ENCODE data around the gene PARD3B.

Gene PARD3B

DNA sequence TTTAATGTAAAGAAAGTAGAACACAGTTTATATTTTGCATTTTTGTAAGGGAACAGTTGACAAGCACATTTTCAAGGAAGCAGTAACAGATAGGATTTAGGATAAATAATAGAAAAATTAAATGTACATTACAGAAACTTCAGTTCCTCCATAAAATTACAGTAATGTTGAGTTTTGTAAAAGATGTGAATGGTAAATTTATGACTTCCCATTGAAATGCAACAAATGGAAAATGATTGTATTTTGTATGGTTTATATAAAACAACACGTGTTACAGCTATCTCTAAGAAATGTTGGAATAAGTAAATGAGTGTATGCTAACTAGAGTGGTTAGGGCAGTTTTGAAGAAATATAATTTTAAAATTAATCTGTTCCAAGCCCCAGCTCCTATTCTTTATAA lies 227.3 kb downstream of the PARD3B start:
- no peak for DNase-seq

DNA sequence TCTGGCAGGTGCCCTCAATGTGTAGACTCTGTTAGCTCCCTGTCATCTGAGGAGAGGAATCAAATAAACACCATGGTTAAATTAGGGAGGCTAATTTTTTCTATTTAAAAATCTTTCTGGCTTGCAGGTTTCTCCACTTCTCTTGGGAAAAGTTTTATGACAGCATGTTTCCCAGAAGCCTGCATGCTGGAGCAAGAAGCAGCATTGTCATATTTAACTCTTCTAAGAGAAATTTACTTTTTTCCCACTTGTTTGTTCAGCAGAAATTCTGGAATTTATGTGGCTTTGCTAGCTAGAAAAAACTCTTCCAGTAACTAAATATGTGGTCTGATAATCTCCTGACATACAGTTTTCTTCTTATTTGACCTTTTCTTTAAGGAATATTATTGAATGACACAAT lies 230.5 kb downstream of the PARD3B start:
- DNase-seq = no peak

DNA sequence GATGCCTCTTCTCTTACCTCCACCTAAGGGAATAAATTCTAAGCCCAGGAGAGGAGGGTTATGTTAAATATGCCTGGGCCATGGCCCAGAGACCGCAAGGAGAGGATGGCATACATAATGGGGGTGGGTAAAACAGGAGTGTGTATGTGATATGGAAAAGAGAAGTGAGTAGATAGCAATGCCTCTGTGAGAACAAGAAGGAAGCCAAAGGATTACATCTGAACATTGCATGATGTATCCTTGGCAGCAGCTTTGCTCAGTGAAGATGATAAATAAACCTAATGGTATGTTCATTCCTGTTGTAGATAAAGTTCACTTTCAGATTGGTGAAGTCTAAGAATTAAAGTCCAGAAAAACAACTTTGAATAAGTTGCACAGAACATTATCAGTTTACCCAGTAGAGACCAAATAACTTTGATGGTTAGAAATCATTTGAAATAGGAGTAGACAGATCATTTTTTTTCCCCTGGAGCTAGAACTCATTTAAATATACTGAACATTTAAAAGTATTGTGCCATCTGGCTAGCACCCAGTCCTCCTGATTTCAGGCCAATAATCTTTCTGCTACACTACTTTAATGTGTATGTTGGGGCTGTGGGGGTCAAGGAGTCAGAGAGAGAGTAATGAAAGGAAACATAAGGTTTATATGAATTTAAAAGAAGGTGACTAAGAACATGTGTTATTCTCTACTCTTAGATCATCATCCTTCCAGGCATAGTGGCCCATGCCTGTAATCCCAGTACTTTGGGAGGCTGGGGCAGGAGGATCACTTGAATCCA lies 231.7 kb downstream of the PARD3B start:
- no peak for DNase-seq

DNA sequence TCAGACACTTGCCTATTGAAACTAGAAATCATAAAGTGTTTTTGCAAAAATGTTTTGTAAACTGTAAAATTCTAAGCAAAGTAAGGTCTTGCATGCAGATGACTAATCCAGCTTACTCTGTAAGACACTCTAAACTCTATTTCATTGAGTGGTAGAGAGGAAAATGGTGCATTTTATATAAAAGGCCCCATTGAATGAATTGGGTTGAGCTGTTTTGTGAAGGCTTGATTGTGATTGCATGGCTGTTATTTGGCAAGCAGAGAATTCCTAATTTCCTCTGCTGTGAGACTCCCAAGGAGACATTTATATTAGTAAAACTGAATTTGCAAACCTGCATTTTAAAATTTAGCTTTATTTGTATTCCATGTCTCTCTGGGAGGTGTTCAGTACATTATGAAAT lies 234.5 kb downstream of the PARD3B start:
- DNase-seq = no peak

DNA sequence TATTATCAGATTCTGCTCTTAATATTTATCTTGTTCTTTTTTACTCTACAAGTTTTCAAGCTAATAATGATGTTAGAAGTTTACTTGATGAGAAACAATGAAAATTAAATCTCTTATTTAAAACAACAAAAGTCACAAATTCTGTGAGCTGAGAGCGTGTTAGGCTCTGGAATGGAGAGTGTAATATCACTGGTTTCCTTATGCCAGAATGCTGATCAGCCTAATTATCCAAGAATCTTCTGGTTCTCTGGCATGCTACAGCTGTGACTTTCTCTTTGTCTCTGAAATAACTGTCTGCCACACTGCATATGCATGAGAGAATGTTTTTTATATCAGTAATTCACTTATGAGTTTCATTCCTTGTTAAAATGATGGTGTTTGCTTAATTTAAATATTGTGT lies 236.7 kb downstream of the PARD3B start:
- DNase-seq = no peak

DNA sequence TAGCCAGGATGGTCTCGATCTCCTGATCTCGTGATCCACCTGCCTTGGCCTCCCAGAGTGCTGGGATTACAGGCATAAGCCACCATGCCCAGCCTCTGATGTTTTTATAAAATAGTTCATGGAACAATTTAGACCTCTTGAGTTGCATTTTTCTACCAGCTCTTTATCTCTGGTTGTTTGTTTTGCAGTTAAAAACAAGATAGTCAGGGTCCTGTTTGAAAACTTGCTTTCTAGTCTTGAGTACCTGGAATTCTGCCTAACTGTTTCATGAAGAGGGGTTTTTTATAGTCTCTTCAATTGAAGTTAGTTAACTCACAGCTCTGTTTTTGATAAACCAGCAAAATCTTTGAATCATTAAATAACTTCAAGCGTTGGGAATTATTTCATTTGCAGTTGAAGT lies 244.8 kb downstream of the PARD3B start:
- no peak for DNase-seq

DNA sequence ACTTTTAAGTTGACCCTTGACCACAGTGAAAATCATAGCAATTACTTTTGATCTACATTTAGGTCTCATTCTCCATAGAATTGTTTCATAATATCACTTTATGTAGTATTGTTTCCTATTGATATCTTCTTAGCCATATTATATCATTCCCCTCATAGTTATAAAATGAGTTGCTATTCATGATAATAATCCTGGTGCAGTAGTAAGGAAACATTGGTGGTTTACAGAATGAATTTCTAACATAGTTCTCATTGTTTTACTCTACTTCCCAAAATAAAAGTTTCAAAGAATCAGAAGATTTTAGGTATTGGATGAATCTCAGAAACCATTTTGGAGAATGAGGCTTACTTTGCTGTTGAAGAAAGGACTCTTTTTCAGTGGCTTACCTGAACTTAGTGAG lies 246.0 kb downstream of the PARD3B start:
- no peak for DNase-seq

DNA sequence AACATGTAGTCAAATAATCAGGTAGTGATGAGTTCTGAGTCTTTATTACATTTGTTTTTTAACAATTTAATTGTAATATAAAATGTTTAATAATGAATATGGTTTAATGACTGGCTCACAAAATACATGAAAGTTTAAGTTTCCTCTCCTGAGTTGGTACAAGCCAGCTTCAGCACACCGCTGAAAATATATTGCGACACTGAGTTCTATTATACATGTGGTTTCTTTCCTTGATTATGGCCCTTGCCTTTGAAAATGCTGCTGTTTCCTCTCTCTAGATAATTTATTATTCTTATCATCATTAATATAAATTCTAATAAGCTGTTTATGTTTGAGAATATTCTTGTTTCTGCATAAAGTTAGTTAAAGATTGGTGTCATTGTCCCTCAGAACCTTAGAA lies 249.3 kb downstream of the PARD3B start:
- DNase-seq = no peak

DNA sequence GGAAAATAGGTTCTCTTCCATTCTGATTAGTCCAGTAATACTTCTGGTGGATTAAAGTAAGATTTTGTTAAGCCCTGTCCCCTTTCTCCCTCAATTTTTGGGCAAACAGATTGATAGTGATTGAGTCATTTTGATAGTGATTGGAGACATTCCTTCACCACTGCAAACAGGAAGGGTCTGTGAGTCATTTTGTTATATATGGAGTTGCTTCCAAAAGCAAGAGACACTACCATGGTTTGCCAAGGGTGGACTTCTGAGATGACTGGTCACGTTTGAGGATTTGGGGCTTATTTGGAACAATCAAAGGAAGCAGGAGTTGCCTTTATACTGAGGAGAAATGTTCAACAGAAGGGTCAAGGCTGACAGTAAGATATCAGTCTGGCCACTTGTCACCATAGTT lies 249.9 kb downstream of the PARD3B start:
- no peak for DNase-seq

DNA sequence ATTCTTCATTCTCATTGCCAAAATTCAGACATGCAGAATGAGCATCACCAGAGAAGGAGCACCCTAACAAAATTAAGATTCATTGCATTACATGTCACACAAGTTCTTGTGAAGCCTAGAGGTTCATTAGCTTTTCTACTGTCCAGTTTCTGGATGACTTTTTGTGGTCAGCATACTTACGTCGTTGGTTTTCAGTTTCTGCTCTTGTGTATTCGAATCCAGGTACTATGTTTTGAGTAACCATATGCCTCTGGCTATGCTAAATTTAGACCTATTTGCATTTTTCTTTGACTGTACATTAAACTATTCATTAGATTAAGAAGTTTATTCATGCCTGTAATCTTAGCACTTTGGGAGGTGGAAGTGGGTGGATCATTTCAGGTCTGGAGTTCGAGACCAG lies 251.3 kb downstream of the PARD3B start:
- no peak for DNase-seq

DNA sequence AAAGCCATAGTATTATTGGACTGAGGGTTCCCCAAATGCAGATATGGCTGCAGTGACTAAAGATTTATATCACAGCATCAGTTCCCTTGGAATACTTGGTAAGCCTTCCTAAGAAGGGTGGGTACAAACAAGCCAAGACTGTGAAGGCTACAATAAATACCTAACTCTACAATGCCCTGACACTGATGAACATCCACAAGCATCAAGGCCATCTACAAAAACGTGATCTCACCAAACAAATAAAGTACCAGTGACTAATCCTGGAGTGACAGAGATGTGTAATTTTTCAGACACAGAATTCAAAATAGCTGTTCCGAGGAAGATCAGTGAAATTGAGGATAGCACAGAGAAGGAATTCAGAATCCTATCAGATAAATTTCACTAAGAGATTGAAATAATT lies 254.5 kb downstream of the PARD3B start:
- no peak for DNase-seq

DNA sequence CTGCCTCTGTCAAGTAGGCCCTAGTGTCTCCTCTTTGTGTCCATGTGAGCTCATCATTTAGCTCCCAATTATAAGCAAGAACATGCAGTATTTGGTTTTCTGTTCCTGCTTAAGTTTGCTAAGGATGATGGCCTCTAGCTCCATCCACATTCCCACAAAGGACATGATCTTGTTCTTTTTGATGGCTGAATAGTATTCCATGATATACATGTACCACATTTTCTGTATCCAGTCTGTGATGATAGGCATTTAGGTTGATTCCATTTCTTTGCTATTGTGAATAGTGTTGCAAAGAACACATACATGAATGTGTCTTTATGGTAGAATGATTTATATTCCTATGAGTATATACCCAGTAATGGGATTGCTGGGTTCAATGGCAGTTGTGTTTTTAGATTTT lies 263.2 kb downstream of the PARD3B start:
- DNase-seq = no peak

DNA sequence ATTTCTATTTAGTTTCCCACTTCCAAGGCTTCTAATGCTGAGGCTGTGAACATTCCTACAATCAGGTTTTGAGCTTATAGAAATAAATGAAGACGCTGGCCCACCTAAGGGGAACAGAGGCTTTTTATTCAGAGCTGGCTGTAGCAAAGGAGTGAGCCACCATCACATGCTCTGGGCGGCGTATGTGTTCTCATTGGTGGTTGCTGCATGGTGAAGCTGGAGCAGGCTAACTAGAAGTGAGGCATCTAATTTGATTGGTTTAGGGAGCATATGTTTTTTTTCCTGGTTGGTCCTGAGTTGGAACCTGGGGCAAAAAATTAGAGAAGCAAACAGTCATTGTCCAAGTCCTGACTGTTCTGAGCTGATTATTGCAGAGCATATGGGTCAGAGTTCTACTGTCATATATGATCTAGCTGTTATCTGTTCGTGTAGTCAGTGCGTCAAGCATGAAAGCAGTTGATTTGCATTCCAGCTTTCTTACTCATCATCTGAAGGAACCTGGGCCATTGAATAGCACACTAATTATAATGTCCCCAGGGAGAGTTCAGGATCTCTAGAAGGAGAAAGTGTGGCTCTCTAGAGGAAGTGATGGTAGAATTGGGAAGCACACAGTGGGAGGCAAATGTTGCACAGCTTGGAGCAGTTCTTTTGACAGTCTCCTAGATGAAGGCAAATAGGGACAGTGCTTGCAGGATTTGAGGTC lies 279.6 kb downstream of the PARD3B start:
- no peak for DNase-seq

DNA sequence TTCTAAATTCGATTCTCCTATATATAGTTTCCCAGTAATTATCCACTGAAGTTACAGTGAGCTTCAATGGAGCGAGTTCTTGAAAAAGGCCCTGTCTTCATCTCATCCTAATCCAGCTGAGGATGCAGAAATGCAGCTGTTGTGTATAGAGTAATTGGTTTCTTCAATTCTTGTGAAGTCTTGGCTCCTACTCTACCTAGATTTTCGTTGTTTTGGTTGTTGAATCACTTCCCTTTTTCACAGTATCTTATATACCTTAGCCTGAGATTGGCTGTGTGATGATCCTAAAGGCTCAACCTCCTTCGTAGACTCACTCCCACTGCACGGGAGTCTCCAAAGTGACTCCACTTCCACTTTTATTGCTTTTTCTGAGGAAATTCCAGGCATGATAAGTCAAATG lies 280.4 kb downstream of the PARD3B start:
- no peak for DNase-seq

DNA sequence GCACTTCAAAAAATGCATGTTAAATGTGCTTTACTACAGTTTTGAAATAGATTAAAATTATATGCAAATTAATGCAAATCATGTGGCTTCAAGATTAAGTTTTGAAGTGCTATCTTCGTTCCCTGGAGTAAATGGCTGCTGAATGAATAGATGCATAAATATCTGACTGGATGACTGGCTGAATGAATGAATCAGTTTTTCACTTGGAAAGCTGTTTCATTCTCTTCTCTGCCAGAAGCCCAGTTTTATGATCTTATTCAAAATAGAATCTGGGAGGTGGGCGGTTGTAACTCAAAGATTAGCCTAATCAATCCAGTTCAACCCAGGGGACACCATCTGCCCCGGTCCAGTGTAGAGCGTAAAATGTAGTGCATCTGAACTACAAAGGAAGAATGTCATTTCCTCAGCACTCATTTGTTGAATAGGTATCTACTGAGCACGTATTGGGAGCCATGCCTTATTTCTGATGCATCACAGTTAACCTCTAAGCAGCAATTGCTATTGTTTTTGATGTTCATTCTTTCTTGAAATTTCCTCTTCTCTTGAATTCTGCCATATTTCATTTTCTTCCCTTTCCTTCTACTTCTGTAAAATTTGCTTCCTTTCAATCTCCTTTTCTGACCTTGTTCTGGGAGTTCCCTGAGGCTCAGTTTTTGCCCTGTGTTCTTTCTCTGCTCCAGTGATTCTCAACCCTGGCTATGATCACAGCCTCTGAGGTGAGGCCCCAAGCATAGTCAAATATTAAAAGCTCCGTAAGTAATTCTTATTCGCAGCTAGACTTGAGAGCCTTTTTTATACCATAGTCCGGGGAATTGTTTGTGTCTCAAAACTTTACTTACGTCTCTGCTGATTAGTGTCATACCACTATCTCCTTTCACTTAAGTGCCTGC lies 282.7 kb downstream of the PARD3B start:
- DNase-seq = no peak

DNA sequence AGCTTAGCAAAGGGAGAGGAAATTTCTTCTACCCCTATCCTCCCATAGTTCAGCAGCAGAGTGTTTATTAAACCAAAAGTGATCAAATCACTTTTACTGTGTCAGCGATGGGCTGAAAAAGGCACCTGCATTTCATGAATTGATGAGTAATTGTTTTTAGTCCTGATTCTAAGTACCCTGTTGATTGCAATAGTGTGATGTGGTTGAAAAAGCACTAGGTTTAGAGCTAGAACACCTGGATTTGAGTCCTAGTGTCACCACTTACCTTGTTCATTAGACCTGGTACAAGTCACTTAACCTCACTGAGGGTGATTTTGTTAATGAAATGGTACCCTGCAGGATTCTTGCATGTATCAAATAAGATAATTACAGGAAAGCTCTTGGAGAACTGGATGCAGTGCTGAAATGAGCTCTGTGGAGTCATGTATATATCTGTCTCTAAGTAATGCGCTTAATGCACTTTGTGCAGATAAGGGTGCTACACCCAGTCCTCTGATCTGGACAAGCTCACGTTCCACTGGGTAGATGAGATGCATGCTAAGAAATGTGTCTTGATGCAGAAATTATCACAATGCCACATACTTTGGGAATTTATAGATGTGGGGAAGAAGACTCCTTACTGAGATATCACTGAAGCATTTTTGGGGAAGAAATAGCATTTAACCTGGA lies 289.6 kb downstream of the PARD3B start:
- no peak for DNase-seq

DNA sequence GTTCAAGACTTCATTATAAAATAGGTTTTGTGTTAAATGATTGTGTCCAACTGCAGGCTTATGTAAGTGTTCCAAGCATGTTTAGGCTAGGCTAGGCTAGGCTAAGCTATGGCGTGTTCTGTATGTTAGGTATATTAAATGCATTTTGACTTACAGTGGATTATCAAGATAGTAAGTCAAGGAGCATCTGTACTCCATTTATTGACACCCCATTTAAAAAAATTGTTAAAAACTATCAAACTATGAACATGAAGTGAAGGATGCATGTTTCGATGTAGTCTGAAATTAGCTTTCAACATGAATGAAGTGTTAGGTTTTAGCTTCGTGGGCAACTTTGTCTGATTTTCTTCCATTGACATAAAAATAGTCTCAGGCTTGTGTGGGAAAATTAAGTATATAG lies 290.5 kb downstream of the PARD3B start:
- no peak for DNase-seq

DNA sequence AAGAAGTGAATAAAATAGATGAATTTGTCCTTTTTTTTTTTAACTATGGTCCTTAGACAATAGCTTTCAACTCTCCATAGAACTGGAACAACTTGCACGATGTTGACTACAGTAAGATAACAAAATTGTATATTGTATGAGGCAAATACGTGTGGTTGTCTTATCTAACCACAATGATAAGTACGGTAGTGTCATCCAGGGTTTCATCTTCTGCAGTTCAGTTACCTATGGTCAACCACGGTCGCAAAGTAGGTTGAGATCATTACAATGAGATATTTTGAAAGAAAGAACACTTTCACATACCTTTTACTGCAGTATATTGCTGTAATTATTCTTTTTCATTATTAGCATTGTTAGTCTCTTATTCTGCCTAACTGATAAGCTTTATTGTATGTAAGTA lies 295.2 kb downstream of the PARD3B start:
- no peak for DNase-seq

DNA sequence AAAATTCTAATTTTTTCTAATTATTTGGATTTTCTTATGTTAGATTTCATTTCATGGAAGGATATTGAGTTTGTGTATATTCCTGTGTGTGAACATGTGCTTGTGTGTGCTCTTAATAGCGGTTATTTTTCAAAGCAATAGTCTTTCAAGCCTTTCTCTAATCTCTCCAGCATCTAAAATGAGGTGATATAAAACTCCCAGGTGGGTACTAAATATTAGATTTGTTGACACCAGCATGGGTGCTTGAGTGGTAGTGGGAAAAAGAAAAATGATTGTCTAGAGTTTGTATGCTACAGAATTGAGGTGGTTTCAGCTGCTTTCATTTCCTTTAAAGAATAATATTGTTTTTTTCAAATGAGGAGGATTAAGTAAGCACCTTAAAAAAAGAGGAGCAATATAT lies 296.8 kb downstream of the PARD3B start:
- no peak for DNase-seq

DNA sequence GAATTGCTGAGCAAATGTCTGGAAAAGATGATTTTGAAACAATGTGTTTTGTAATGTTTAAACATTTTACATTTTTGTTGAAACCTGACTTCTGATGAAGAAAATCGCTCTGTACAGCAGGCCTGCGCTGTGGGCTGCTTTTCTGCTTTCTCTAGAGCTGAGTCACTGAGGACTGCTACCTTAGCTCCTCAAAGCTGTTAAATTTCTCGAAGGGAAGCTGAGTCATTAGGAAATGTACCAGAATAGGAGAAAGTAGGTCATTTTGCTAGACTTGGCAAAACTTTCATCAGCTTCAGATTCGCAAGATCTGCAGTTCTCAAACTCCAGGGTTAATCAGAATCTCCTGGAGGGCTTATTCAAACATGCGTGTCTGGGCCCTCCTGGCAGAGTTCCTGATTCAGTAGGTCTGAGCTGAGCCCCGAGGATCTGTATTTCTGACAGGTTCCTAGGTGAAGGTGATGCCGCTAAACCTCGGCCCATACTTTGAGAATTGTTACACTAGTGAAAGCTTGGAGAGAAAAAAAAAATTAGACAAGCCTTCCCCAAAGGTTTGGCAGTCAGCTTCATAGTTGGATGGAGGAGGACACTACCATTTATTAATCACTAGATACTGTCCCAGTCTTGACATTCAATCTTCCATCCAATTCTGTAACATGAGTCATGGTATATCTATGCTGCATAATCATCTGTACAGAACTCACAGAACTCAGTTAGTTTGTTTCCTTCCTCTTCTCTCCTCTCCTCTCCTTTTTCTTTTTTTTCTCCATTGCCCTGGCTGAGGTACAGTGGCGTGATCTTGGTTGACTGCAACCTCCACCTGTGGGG lies 297.6 kb downstream of the PARD3B start:
- DNase-seq = no peak

DNA sequence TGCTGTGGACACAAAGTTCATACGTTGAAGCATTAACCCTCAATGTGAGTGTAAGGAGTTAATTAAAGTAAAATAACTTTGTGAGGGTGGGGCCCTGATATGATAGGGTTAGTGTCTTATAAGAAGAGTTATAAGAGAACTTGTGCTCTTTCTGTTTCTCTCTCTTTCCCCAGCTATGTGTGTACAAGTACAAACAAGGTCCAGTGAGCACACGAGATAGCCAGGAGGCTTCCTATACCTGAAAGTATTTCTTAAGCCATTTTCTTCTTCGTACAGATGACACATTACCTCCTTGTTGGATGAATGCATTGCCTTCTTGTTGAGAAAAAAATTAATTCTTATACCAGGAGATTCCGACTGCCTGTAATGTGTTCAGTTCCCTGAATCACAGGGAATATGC lies 301.2 kb downstream of the PARD3B start:
- no peak for DNase-seq

DNA sequence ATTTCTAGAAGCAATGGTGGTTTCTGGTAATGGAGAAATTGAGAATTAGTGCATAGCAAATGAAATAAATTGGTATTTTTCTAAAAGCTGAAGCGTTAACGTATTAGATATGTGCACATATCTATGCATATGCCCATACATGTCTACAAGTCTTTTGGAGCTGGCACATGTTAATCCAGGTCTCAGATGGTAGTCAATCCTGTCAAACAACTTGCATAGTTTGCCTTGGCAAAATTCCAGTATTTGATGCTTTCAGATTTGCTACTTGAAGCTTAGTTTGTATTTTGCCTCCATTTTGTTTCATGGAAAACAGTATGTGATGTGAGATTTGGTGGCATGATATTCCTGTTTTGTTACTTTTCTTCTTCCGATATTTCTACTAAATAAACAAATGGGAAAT lies 304.6 kb downstream of the PARD3B start:
- no peak for DNase-seq

All from CD4-positive, alpha-beta T cell treated with Interferon gamma for 1 hour (primary cell).